Effector memory CD4-positive, alpha-beta T cell (primary cell): ENCODE measurements around the gene BUD23.
"Not testable (repeated sequence)": the region's sequence is repeated elsewhere in the genome, so short reads cannot be mapped to it uniquely, and the experiment has no call there.

Source experiments
- DNase-seq, 3 donors: peaks; one replicate each; pipeline ENCODE4 v3.0.0-alpha.2; 2020
- H3K27ac ChIP-seq: 2 replicates; pipeline ENCODE4 v1.7.0; 2013; ENCODE audit warnings: mild to moderate bottlenecking, low read length, moderate library complexity; ENCODE audit not compliant: insufficient read depth, poor library complexity, severe bottlenecking
- H3K27me3 ChIP-seq: replicated peaks from 2 replicates; pipeline ENCODE4 v1.7.0; 2013; ENCODE audit warnings: mild to moderate bottlenecking, low read length; ENCODE audit not compliant: insufficient read depth, control insufficient read depth, poor library complexity, severe bottlenecking
- H3K36me3 ChIP-seq: 2 replicates; pipeline ENCODE4 v1.7.0; 2013; ENCODE audit warnings: mild to moderate bottlenecking, low read length, moderate library complexity; ENCODE audit not compliant: control insufficient read depth, insufficient read depth
- H3K4me1 ChIP-seq: 2 replicates; pipeline ENCODE4 v1.7.0; 2013; ENCODE audit warnings: low read length, mild to moderate bottlenecking; ENCODE audit not compliant: control insufficient read depth, insufficient read depth, poor library complexity, severe bottlenecking
- H3K4me3 ChIP-seq: 2 replicates; pipeline ENCODE4 v1.7.0; 2013; ENCODE audit warnings: low read length, low read depth, mild to moderate bottlenecking; ENCODE audit not compliant: insufficient read depth, poor library complexity, severe bottlenecking
- H3K9me3 ChIP-seq: 2 replicates; pipeline ENCODE4 v1.7.0; 2013; ENCODE audit warnings: mild to moderate bottlenecking, low read length, moderate library complexity; ENCODE audit not compliant: control insufficient read depth

Gene BUD23

GRCh38 chr7:73704640-73705550, 21.5 kb downstream of the BUD23 start:
- no peak overlapping the region for H3K27ac ChIP-seq
- H3K9me3 ChIP-seq, result no peaks in the 10 kb centered on the region
- no peak for DNase-seq
- no peaks in the 10 kb centered on the region for H3K36me3 ChIP-seq
- H3K4me1 ChIP-seq, result no peaks in the 10 kb centered on the region
- H3K27me3 ChIP-seq, result no peaks in the 10 kb centered on the region
- no peak overlapping the region for H3K4me3 ChIP-seq

GRCh38 chr7:73705551-73705920, 22.1 kb downstream of the BUD23 start:
- DNase-seq, result no peak
- Histone ChIP-seq H3K36me3 (no peaks in the 10 kb centered on the region), H3K4me1 (no peaks in the 10 kb centered on the region), H3K9me3 (no peaks in the 10 kb centered on the region), H3K4me3 (no peak overlapping the region), H3K27ac (no peak overlapping the region), H3K27me3 (no peaks in the 10 kb centered on the region)

DNA sequence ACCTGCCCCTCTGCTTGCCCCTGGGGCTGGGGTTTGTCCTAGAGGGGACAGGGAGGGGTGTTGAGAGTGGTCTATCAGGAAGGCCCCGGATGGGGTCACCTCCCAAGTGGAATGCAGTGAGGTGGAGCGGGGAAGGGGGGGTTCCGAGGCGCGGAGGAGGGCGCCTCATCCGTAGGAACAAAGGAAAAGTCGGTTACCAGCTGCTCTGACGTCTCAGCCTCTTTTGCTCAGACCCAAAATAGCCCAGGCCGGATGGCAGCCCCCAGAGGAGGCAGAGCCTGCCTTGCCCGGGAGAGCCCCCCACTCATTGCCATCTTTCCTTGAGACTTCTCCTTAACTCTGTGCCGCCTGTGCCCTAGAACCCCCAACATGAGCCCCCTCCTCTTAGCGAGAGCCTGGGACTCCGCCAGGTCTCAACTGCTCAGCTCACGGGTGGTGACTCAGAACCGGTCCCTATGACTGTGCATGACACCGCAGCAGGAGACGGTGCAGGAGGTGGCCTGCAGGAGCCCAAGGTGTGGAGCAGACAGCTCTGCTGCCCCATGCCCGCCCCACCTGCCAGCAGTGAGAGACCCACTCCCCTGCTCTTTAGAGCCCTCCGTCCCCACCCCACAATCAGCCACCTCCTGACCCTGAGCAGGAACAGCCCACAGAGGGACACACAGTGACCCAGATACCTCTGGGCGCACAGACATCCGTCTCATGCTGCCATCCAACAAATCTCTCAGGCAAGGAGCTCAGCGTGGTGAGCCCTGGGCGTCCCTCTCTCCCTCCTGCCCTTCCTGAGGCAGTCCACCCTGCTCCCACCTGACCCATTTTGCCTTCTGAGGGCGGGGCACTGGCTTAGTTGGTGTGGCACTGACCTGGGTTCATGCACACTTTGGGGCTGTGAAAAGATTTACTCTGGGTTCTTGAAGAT, 23.0 kb downstream of the BUD23 start:
- no peak for DNase-seq
- Histone ChIP-seq H3K9me3 (no peaks in the 10 kb centered on the region), H3K4me3 (no peak overlapping the region), H3K27ac (no peak overlapping the region), H3K36me3 (no peaks in the 10 kb centered on the region), H3K27me3 (no peaks in the 10 kb centered on the region), H3K4me1 (no peaks in the 10 kb centered on the region)

- no peak overlapping the region for H3K27ac ChIP-seq
- H3K9me3 ChIP-seq, result no peaks in the 10 kb centered on the region
- no peaks in the 10 kb centered on the region for H3K27me3 ChIP-seq
- no peaks in the 10 kb centered on the region for H3K4me1 ChIP-seq
- no peaks in the 10 kb centered on the region for H3K36me3 ChIP-seq
- H3K4me3 ChIP-seq, result no peak overlapping the region
- no peak for DNase-seq
Measured at GRCh38 chr7:73707045-73707631, 23.7 kb downstream of the BUD23 start.

DNA sequence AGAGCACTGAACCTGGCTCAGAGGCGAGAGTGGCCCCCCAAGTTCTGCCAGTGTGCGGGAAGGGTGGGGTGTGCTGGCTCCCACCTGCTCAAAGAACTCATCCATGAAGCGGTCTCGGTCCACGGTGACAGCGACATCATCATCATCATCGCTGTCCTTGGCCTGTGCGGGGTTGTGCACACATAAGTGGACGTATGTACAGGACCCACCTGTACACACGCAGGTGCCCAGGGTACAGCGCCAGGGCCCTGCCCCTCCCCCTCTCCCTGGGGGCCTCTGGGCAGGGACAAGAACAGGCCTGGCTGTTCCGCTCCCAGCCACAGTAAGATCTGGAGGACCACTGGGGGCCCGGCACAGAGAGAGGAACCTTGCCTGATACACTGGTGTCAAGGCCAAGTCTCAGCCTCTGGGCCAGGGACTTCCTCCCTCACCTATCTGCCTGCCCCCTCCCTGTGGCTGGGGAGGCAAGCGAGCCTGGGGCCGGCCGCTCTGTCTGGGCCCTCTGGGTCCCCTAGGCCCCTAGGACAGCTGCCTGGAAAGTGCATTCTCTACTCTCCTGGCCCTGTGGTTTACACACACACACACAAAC, 25.7 kb downstream of the BUD23 start:
- Histone ChIP-seq H3K36me3 (no peaks in the 10 kb centered on the region), H3K4me1 (no peaks in the 10 kb centered on the region), H3K9me3 (no peaks in the 10 kb centered on the region), H3K27ac (no peak overlapping the region), H3K27me3 (no peaks in the 10 kb centered on the region), H3K4me3 (no peak overlapping the region)
- DNase-seq, result no peak

DNA sequence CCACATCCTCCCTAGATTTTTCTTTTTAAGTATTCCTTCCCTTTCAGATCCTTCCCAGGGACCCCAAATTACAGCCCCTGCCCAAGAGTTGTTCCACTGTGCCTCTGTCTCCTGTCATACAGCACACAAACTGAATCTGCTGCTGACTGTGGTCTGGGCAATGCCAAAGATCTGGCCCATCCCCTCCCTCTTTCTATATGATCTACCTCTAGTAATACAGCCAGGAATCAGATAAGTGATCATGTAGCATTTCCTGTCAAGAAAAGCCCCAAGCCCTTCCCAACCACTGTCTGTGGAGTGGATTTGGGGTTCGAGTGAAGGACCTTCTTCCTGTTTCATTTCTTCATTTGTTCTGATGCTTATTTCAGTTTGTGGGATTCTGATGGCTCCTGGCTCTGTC, 29.4 kb downstream of the BUD23 start:
- H3K4me1 ChIP-seq, result peaks cover 15% of the 10 kb centered on the region
- H3K36me3 ChIP-seq, result peaks cover 3% of the 10 kb centered on the region
- no peaks in the 10 kb centered on the region for H3K9me3 ChIP-seq
- H3K27me3 ChIP-seq, result no peaks in the 10 kb centered on the region
- H3K27ac ChIP-seq, result no peak overlapping the region
- no peak for DNase-seq
- H3K4me3 ChIP-seq, result no peak overlapping the region

DNA sequence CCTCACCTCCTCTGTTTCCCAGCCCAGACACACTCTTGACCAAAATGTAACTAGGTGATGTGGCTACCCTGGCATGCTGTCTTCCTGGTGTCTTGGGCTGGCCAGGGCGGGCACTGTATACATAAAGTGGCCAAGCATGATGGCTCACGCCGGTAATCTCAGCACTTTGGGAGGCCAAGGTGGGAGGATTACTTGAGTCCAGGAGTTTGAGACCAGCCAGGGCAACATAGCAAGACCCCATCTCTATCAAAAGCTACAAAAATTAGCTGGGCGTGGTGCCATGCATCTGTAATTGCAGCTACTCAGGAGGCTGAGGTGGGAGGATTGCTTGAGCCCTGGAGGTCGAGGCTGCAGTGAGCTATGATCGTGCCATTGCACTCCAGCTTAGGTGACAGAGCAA, 29.9 kb downstream of the BUD23 start:
- H3K27me3 ChIP-seq, H3K9me3 ChIP-seq, DNase-seq, H3K4me3 ChIP-seq, H3K36me3 ChIP-seq, H3K27ac ChIP-seq: not testable (repeated sequence)
- H3K4me1 ChIP-seq, result peaks cover 20% of the 10 kb centered on the region

DNA sequence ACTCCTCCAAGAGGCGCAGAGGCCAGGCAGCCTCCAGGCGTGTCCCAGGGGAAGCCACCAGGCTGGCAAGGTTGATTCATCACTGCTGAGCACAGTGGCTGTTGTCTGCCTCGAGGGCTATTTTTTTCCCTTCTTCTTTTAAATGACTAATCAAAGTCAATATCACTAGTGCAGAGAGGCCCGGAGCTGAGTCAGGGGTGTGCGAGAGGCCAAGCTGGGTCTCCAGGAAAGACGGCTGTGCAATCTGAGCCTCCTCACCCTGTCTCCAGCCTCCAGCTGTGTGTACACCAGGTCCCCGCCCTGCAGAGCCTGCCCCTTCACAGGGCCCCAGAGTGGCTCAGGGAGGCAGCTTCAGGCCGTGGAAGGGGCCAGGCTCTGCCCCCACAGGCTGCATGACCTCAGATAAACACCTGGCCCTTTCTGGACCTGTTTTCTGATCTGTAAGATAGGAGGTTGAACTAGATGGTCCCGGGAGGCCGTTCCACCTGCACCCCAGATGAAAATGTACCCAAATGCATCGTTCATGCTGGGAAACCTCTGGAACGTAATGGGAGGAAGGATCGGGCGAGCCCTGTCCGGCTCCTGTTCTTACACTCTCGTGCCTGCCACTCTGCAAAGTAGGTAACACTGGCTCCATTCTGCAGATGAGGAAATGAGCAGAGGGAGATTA, 32.4 kb downstream of the BUD23 start:
- Histone ChIP-seq H3K27ac (no peak overlapping the region), H3K9me3 (no peaks in the 10 kb centered on the region), H3K36me3 (peaks cover 3% of the 10 kb centered on the region), H3K4me1 (peaks cover 32% of the 10 kb centered on the region), H3K4me3 (no peak overlapping the region), H3K27me3 (no peaks in the 10 kb centered on the region)
- DNase-seq, result no peak

DNA sequence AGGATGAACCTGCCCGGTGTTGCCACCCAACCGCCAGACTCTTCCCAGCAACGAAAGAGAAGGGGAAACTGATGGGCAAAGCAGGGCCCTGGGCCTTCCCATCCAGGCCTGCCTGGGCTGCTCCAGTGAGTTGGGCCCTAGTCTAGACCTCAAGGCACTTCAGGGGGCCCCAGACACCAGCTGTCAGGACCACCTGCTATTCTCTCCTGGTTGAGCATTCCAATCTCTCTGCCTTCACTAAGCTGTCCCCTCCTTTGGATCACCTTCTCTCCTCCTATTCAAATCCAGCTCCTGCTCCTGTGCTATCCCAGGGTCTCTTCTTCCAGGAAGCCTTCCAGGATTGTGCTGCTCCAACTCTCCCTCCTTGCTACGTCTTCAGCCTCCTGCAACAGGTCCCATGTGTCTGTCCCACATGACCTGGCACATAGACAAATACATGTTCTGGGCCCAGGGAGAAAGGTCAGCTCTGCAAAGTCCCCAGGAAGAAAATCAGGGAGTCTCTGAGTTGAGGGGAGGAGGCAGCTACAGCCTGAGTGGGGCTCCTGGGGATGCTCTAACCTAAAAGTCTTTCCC, 33.0 kb downstream of the BUD23 start:
- H3K4me3 ChIP-seq, result no peak overlapping the region
- no peaks in the 10 kb centered on the region for H3K9me3 ChIP-seq
- H3K36me3 ChIP-seq, result peaks cover 3% of the 10 kb centered on the region
- no peaks in the 10 kb centered on the region for H3K27me3 ChIP-seq
- no peak for DNase-seq
- no peak overlapping the region for H3K27ac ChIP-seq
- peaks cover 32% of the 10 kb centered on the region for H3K4me1 ChIP-seq
